PC-9 (cell line): ENCODE data around the gene PPFIA4.

Experiments
- CTCF ChIP-seq: fragments of 200-600 bp; sonication (generic); conservative IDR thresholded peaks from 2 replicates; pipeline ENCODE4 v1.6.1; 2017; ENCODE audit warnings: mixed run types, antibody characterized with exemption, mild to moderate bottlenecking, moderate library complexity
- EZH2 ChIP-seq: fragments of 200-600 bp; sonication (generic); IDR thresholded peaks from 2 replicates; pipeline ENCODE4 v1.8.0; 2017; ENCODE audit warnings: antibody characterized with exemption, low read depth

- no peak for TF ChIP-seq CTCF
- no peak for TF ChIP-seq EZH2
Observed at GRCh38 chr1:203033287-203033686, 7.0 kb downstream of the PPFIA4 start.
